HuH-7 (cell line): ENCODE results near the gene TBL1Y.
"Not testable (repeated sequence)": the region's sequence is repeated elsewhere in the genome, so short reads cannot be mapped to it uniquely, and the experiment has no call there.

Experiments used
- DNase-seq: peaks from one replicate; pipeline ENCODE4 v3.0.0; 2011; ENCODE audit warnings: low spot score

The TBL1Y gene

DNA sequence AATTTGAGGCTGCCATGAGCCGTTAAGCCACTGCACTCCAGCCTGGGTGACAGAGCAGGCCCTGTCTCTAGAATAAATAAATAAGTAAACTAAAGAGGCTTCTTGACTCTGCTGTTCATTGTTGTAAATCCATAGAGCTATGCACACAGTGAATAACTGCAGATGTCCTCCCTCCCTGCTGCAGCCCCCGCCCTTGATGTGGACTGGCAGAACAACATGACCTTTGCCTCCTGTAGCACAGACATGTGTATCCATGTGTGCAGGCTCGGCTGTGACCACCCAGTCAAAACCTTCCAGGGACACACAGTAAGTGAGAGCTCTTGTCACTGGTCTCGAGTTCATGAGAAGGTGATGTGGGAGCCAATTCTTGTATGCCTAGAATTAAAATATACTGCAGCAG lies 170.1 kb downstream of the TBL1Y start:
- not testable (repeated sequence) for DNase-seq

DNA sequence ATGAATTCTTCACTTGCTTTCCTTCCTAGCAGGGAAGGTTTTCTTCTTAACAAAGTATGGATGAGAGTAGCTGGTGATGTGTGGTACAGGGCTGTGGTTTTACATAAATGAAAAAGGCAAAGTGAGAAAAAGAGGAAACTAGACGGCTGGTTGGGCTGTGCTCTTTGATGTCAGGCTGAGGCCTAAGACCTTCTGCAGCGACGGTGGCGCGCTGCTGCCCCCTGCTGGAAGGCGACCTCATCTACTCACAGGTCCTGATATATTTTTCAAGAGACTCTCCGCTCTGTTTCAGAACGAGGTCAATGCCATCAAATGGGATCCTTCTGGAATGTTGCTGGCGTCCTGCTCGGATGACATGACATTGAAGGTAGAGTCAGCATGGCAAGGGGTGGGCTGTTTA lies 175.1 kb downstream of the TBL1Y start:
- no peak for DNase-seq

DNA sequence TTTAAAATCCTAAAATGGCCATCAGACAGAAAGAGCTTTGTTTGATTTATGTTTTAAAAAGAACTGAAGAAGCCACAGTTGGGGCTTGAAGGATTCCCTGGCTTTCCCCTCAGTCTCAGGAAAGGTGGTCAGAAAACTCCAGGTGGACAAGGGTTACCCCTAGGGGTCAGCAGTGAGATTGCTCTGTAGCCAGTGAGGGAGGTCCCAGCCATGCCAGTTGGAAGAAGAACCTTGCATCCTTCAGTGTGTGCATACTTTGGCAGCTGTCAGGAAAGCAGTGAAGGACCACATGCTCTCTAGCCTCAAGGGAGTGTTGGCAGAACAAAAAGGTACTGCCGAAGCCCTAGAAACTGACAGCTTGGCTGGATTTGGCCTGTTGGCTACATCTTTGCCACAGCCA lies 182.3 kb downstream of the TBL1Y start:
- DNase-seq = no peak

DNA sequence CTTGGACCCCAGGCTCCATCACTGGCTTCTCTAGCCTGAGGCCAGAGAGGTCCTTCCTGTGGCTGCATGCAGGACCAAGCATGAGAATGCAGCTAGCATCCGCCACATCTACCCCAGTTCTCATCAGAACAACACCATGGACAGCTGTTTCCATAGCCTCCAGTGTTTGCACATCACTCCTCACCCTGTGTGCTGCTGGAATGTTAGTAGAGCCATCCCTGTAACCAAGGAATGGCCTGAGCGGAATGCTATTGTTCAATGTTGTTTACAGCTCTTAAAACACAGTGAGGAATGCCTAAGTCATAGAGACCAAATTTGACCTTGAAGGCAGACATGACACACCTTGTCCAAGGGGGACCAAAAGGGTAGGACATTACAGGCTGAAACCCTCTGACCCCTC lies 183.9 kb downstream of the TBL1Y start:
- DNase-seq = no peak

DNA sequence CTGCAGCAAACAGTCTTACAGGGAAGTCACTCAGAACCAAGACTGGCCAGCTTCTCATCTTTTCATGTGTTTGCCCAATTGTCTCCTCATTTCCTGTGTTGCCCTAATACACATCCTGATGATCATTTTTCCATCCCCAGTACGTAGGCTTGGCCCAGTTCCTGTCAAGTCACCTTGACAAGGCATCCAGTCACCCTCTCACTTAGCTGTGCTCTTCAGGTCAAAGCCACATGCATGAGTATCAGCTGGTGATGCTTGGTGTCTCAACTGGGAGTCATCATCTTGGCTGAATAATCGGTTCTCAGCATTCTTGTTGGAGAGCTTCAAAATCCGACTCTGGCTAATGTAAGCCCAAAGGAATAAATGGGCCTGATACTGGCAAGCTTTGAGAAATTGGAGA lies 186.5 kb downstream of the TBL1Y start:
- DNase-seq = no peak

DNA sequence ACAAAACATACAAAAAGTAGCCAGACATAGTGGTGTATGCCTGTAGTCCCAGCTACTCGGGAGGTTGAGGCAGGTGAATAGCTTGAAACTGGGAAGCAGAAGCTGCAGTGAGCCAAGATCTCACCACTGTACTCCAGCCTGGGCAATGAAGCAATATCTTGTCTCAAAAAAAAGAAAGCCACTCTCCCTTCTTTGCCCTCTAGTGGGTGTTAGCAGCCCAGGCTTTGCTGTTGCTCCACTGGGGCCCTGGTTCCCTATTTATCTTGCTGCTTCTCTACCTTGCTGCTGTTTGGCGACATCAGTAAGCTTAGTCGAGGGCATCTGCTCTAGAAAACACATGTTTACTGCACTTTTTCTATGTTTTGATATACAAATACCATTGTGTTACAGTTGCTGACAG lies 189.2 kb downstream of the TBL1Y start:
- DNase-seq = no peak

DNA sequence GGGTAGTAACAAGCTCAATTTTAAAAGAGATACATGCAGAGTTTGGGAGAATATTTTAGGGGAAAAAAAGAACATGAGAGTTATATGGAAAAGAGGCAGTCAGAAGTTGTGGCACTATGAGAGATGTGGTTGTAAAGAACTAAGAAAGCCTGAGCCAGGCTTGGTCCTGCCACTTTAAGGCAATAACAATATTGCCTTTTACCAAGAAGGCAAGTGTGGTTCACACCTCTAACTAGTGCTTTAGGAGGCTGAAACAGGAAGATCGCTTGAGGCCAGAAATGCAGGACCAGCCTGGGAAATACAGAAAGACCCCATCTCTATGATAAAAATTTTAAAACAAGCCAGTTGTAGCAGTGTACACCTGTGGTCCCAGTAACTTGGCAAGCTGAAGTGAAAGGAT lies 192.2 kb downstream of the TBL1Y start:
- no peak for DNase-seq

DNA sequence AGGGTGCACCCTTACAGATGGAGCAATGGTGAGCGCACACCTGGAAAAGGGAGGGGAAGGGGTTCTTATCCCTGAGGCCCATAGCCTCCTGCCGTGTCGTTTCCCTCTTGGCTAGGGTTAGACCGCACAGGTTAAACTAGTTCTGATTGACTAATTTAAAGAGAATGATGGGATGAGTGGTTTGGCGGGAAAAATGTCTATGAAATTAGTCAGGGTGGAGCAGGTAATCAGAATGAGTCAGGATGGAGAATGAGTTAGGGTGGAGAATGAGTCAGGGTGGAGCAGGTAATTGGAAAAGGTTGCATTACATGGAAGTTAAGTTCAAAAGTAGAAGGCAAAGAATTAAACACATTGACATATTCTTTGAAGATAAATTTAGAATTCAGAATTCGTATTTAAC lies 196.7 kb downstream of the TBL1Y start:
- DNase-seq = no peak

DNA sequence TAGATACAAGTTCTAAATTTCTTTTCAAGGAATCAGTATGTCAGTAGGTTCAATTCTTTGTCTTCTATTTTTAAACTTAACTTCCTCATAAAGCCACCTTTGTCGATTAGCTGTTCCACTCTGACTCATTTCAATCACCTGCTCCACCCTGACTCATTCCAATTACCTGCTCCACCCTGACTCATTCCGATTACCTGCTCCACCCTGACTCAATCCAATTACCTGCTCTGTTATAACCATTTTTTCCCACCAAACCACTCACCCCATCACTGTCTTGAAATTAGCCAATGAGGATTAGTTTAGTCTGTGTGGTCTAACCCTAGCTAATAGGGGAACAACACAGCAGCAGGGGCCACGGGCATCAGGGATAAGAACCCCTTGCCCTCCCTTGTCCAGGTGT lies 199.6 kb downstream of the TBL1Y start:
- DNase-seq = no peak

DNA sequence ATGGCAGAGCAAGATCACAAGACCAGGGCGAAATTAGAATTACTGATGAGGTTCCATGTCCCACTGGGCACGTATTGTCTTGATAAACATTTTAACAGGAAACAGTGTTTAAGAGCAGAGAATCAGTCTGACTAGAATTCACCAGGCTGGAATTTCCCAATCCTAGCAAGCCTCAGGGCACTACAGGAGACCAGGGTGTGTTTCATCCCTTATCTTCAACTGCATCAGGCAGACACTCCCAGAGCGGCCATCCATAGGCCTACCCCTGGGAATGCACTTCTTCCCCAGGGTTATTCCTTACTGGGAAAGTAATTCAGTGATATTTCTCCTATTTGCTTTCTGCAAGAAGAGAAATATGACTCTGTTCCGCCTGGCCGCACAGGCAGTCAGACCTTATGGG lies 205.4 kb downstream of the TBL1Y start:
- DNase-seq = no peak

DNA sequence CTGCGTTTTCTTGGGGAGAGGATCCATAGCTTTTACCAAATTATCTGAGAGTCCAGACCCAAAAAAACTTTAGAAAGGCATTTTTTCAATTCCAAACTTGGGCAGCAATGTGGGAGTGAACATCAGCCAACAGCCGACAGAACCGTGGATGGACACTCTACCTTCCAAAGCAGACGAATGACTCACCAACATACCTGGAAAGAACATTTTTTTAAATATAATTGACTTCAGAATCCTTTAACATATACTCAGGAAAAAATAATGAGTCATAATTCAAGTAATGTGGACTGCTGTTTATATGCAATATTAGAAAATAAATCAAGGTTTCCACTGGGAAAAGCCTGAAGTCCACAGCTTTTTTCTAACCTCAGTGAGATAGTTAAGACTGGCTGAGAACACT lies 211.7 kb downstream of the TBL1Y start:
- no peak for DNase-seq

DNA sequence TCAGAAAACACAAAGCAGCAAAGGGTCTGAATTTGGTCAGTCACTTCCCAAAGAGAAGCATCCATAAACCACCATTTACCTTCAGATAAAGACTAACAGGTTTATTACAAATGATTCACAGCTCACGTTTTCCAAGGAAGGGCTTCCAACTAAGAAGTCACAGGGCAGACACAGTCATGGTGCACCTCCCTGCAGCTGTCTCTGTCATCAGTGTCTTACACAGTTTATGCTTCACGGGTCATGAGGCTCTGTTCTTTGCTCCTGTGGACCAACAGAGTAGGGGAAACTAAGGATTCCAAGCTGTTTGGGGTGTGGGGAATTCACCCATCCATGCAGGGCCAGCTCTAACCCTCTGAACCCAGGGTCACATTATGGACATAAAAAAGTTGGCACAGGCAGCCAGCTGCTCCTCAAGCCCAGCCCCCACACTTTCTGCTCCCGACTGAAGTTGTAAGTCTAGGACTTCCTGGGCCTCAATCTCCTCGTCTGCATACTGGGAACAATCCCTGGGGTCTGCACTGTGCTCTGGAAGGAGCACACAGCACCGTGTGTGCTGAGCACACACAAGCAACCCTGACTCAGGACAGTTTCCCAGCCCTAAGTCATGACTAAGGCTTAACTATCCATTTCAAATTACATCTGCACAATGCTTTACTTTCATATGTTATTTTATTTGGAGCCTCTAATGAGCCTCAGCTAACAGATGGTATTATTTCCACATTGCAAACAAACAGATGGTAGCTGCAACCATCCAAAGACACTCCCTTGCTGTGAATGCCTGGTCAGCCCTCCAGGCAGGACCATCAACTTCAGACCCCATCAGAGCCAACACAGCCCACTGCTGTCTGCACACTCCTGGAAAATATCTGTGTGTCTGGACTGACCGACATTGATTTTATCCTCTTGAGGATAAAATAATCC lies 214.9 kb downstream of the TBL1Y start:
- no peak for DNase-seq

DNA sequence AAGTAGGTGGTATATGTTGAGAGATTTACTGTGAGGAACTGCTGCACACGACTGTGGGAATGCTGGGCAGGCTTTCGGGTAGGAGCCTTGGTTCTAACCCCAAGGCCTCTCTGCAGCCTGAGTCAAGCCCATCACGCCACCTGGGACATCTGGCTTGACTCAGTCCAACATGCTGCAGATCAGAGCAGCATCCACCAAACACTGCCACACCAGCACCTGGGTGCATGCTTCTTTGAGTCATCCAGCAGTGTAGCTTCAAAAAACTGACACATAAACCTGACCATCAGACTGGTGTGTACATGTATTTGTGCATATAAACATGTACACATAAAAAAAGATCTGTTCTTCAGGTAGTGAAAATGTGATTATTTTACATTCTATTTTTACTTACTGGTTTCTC lies 217.7 kb downstream of the TBL1Y start:
- DNase-seq = no peak
